BE2C (cell line): ENCODE measurements around the gene HEXA.

ENCODE experiments used
- DNase-seq: peaks from one replicate; pipeline ENCODE4 v3.0.0-alpha.2; 2020
- H3K27me3 ChIP-seq: fragments of 250-450 bp; sonication (Bioruptor Pico); 2 replicates; pipeline ENCODE4 v1.5.1; 2020; ENCODE audit warnings: mild to moderate bottlenecking
- H3K36me3 ChIP-seq: fragments of 250-450 bp; sonication (Bioruptor Pico); 2 replicates; pipeline ENCODE4 v1.5.1; 2020; ENCODE audit warnings: mild to moderate bottlenecking
- H3K4me1 ChIP-seq: fragments of 250-450 bp; sonication (Bioruptor Pico); 2 replicates; pipeline ENCODE4 v1.5.1; 2020
- H3K4me3 ChIP-seq: 2 replicates; pipeline ENCODE4 v1.5.1; 2011; ENCODE audit warnings: low read depth, low read length
- H3K9me3 ChIP-seq: fragments of 250-450 bp; sonication (Bioruptor Pico); 2 replicates; pipeline ENCODE4 v1.5.1; 2020
- CTCF ChIP-seq: IDR thresholded peaks from 2 replicates; pipeline ENCODE4 v1.5.1; 2012; ENCODE audit warnings: mild to moderate bottlenecking, low read depth, low read length

Gene HEXA

GRCh38 chr15:72369964-72370363, 5.8 kb downstream of the HEXA start:
- H3K9me3 ChIP-seq = no peaks in the 10 kb centered on the region
- no peak overlapping the region for H3K4me3 ChIP-seq
- no peak for DNase-seq
- TF ChIP-seq CTCF = no peak
- H3K36me3 ChIP-seq = no peaks in the 10 kb centered on the region; the same call in 1 of the 2 replicates
- no peaks in the 10 kb centered on the region for H3K27me3 ChIP-seq
- H3K4me1 ChIP-seq = no peaks in the 10 kb centered on the region; the same call in 1 of the 2 replicates

GRCh38 chr15:72368899-72369298, 6.9 kb downstream of the HEXA start:
- Histone ChIP-seq H3K4me1 (no peaks in the 10 kb centered on the region), H3K4me3 (no peak overlapping the region), H3K27me3 (no peaks in the 10 kb centered on the region), H3K9me3 (no peaks in the 10 kb centered on the region), H3K36me3 (no peaks in the 10 kb centered on the region; the same call in 1 of the 2 replicates)
- TF ChIP-seq CTCF = no peak
- no peak for DNase-seq

GRCh38 chr15:72368325-72368724, 7.5 kb downstream of the HEXA start:
- Histone ChIP-seq H3K4me3 (no peak overlapping the region), H3K36me3 (no peaks in the 10 kb centered on the region; the same call in 1 of the 2 replicates), H3K4me1 (no peaks in the 10 kb centered on the region), H3K9me3 (no peaks in the 10 kb centered on the region), H3K27me3 (no peaks in the 10 kb centered on the region)
- TF ChIP-seq CTCF = no peak
- DNase-seq = no peak

GRCh38 chr15:72365844-72366243, 10.0 kb downstream of the HEXA start:
- Histone ChIP-seq H3K9me3 (no peaks in the 10 kb centered on the region), H3K27me3 (no peaks in the 10 kb centered on the region), H3K4me1 (no peaks in the 10 kb centered on the region), H3K36me3 (no peaks in the 10 kb centered on the region; the same call in 1 of the 2 replicates), H3K4me3 (no peak overlapping the region)
- no peak for TF ChIP-seq CTCF
- DNase-seq = no peak

- H3K4me3 ChIP-seq = no peak overlapping the region
- H3K36me3 ChIP-seq = peaks cover 4% of the 10 kb centered on the region
These were observed 14.6 kb downstream of the HEXA start for GRCh38 chr15:72361176-72361575.

More at GRCh38 chr15:72361176-72361575, 14.6 kb downstream of the HEXA start:
- H3K4me1 ChIP-seq = peaks cover 4% of the 10 kb centered on the region
- H3K27me3 ChIP-seq = no peaks in the 10 kb centered on the region
- H3K9me3 ChIP-seq = no peaks in the 10 kb centered on the region
- TF ChIP-seq CTCF = no peak
- no peak for DNase-seq
